Fibroblast of lung (primary cell): ENCODE results near the gene BAZ2A.
"Not testable (repeated sequence)": the region's sequence is repeated elsewhere in the genome, so short reads cannot be mapped to it uniquely, and the experiment has no call there.

Source experiments
- CTCF ChIP-seq, 2 donors: IDR thresholded peaks in 1 of 2; conservative IDR thresholded peaks in 1 of 2; 1 replicate in 1 of 2; 2 replicates in 1 of 2; pipeline ENCODE4 v1.5.1; 2011 to 2012; ENCODE audit warnings: low read length in 2 of 2, control low read depth in 1 of 2, inconsistent platforms in 1 of 2, low read depth in 1 of 2, mild to moderate bottlenecking in 1 of 2
- EZH2 ChIP-seq: IDR thresholded peaks from 2 replicates; pipeline ENCODE4 v1.5.1; 2012; ENCODE audit warnings: low read length, control low read depth, mild to moderate bottlenecking; ENCODE audit errors: missing control alignments

- TF ChIP-seq EZH2; CTCF (conservative IDR thresholded peaks at IDR 0.05 in 1 of 2, IDR thresholded peaks at IDR 0.05 in 1 of 2; ENCODE audit: low read depth in 1 of 2, low read length in 2 of 2): not testable (repeated sequence)
Measured at GRCh38 chr12:56653781-56654180, 23.7 kb upstream of the BAZ2A start.
